Dedifferentiated amniotic fluid mesenchymal stem cell (primary cell): ENCODE measurements around the gene EPHA10.

Source experiments
- DNase-seq: peaks from one replicate; pipeline ENCODE4 v3.0.0-alpha.2; 2016; ENCODE audit errors: extremely low spot score

EPHA10 gene

GRCh38 chr1:37734629-37735591 lies 30.0 kb downstream of the EPHA10 start:
- DNase-seq = no peak

- DNase-seq = no peak
These were observed 32.7 kb downstream of the EPHA10 start for GRCh38 chr1:37732111-37732780.

- no peak for DNase-seq
These were observed 33.5 kb downstream of the EPHA10 start for GRCh38 chr1:37731312-37732019.

GRCh38 chr1:37730376-37730775 lies 34.5 kb downstream of the EPHA10 start:
- DNase-seq = no peak

GRCh38 chr1:37728416-37728815 lies 36.5 kb downstream of the EPHA10 start:
- no peak for DNase-seq

- no peak for DNase-seq
These were observed 38.0 kb downstream of the EPHA10 start for GRCh38 chr1:37726751-37727585.

- no peak for DNase-seq
These were observed 38.9 kb downstream of the EPHA10 start for GRCh38 chr1:37725851-37726613.

- no peak for DNase-seq
These were observed 40.3 kb downstream of the EPHA10 start for GRCh38 chr1:37724575-37724974.

GRCh38 chr1:37723390-37724078 lies 41.4 kb downstream of the EPHA10 start:
- no peak for DNase-seq

GRCh38 chr1:37723072-37723389 lies 41.9 kb downstream of the EPHA10 start:
- no peak for DNase-seq

GRCh38 chr1:37722181-37723071 lies 42.5 kb downstream of the EPHA10 start:
- no peak for DNase-seq

- no peak for DNase-seq
These were observed 43.4 kb downstream of the EPHA10 start for GRCh38 chr1:37721565-37721964.

GRCh38 chr1:37720231-37721130 lies 44.4 kb downstream of the EPHA10 start:
- DNase-seq = no peak

- DNase-seq = no peak
These were observed 45.2 kb downstream of the EPHA10 start for GRCh38 chr1:37719572-37720195.

- DNase-seq = no peak
These were observed 45.9 kb downstream of the EPHA10 start for GRCh38 chr1:37718901-37719571.

GRCh38 chr1:37718181-37718900 lies 46.6 kb downstream of the EPHA10 start:
- no peak for DNase-seq
